ENCODE results near the gene GJB5.

GJB5 gene

GRCh38 chr1:34786521-34787325 lies 31.9 kb downstream of the GJB5 start:
- H3K27me3 ChIP-seq (ENCODE audit: insufficient read depth, low read length, poor library complexity, severe bottlenecking): no peaks in the 10 kb centered on the region
- TF ChIP-seq CTCF (conservative IDR thresholded peaks at IDR 0.05; ENCODE audit: low read length): peak; percentile 86
- no peak for TF ChIP-seq EZH2phosphoT487 (IDR thresholded peaks at IDR 0.05; ENCODE audit: borderline replicate concordance)
- no peak overlapping the region for H3K4me3 ChIP-seq (ENCODE audit: low read length, poor library complexity, severe bottlenecking)
- no peak overlapping the region for H3K4me2 ChIP-seq (ENCODE audit: low read depth, low read length, poor library complexity, severe bottlenecking)
- H3K9me2 ChIP-seq (replicated peaks; ENCODE audit: low read depth, low read length): no peaks in the 10 kb centered on the region
- no peaks in the 10 kb centered on the region for H3K9me3 ChIP-seq (ENCODE audit: insufficient read depth, low read depth, low read length)
- H3K36me3 ChIP-seq (ENCODE audit: insufficient read depth, low read length): no peaks in the 10 kb centered on the region
- H3K79me2 ChIP-seq (ENCODE audit: insufficient read depth, low read length): no peaks in the 10 kb centered on the region
- H4K20me1 ChIP-seq (ENCODE audit: insufficient read depth, low read length, poor library complexity, severe bottlenecking): no peaks in the 10 kb centered on the region
- no peak overlapping the region for H3K9ac ChIP-seq (ENCODE audit: low read depth, low read length, poor library complexity, severe bottlenecking)
- no peaks in the 10 kb centered on the region for H3K4me1 ChIP-seq (ENCODE audit: insufficient read depth, low read length, poor library complexity, severe bottlenecking)
- H3F3A ChIP-seq (ENCODE audit: low read depth): no peaks in the 10 kb centered on the region
- H2AFZ ChIP-seq (ENCODE audit: low read length): no peak overlapping the region

GRCh38 chr1:34787461-34788420 lies 32.9 kb downstream of the GJB5 start:
- Histone ChIP-seq H3K27me3 (ENCODE audit: insufficient read depth, low read length, poor library complexity, severe bottlenecking) (no peaks in the 10 kb centered on the region), H3K9me3 (ENCODE audit: insufficient read depth, low read depth, low read length) (no peaks in the 10 kb centered on the region), H3K4me2 (ENCODE audit: low read depth, low read length, poor library complexity, severe bottlenecking) (no peak overlapping the region), H2AFZ (ENCODE audit: low read length) (peak overlapping the region; percentile 39; the same call in 1 of the 2 replicates), H3K36me3 (ENCODE audit: insufficient read depth, low read length) (no peaks in the 10 kb centered on the region), H3K9me2 (replicated peaks; ENCODE audit: low read depth, low read length) (no peaks in the 10 kb centered on the region), H3K4me1 (ENCODE audit: insufficient read depth, low read length, poor library complexity, severe bottlenecking) (no peaks in the 10 kb centered on the region), H4K20me1 (ENCODE audit: insufficient read depth, low read length, poor library complexity, severe bottlenecking) (no peaks in the 10 kb centered on the region), H3F3A (ENCODE audit: low read depth) (no peaks in the 10 kb centered on the region), H3K9ac (ENCODE audit: low read depth, low read length, poor library complexity, severe bottlenecking) (no peak overlapping the region), H3K79me2 (ENCODE audit: insufficient read depth, low read length) (no peaks in the 10 kb centered on the region), H3K4me3 (ENCODE audit: low read length, poor library complexity, severe bottlenecking) (no peak overlapping the region)
- peak; percentile 56 for TF ChIP-seq CTCF (conservative IDR thresholded peaks at IDR 0.05; ENCODE audit: low read length)
- TF ChIP-seq EZH2phosphoT487 (IDR thresholded peaks at IDR 0.05; ENCODE audit: borderline replicate concordance): no peak

- H3K9me2 ChIP-seq (replicated peaks; ENCODE audit: low read depth, low read length): no peaks in the 10 kb centered on the region
- no peaks in the 10 kb centered on the region for H3K9me3 ChIP-seq (ENCODE audit: insufficient read depth, low read depth, low read length)
- no peak overlapping the region for H3K4me2 ChIP-seq (ENCODE audit: low read depth, low read length, poor library complexity, severe bottlenecking)
- no peak for TF ChIP-seq EZH2phosphoT487 (IDR thresholded peaks at IDR 0.05; ENCODE audit: borderline replicate concordance)
- TF ChIP-seq CTCF (conservative IDR thresholded peaks at IDR 0.05; ENCODE audit: low read length): no peak
- H3K79me2 ChIP-seq (ENCODE audit: insufficient read depth, low read length): no peaks in the 10 kb centered on the region
- no peak overlapping the region for H2AFZ ChIP-seq (ENCODE audit: low read length)
- H3K36me3 ChIP-seq (ENCODE audit: insufficient read depth, low read length): no peaks in the 10 kb centered on the region
- H3K27me3 ChIP-seq (ENCODE audit: insufficient read depth, low read length, poor library complexity, severe bottlenecking): no peaks in the 10 kb centered on the region
- H3K4me1 ChIP-seq (ENCODE audit: insufficient read depth, low read length, poor library complexity, severe bottlenecking): no peaks in the 10 kb centered on the region
- H3K4me3 ChIP-seq (ENCODE audit: low read length, poor library complexity, severe bottlenecking): no peak overlapping the region
- no peaks in the 10 kb centered on the region for H3F3A ChIP-seq (ENCODE audit: low read depth)
- no peak overlapping the region for H3K9ac ChIP-seq (ENCODE audit: low read depth, low read length, poor library complexity, severe bottlenecking)
- no peaks in the 10 kb centered on the region for H4K20me1 ChIP-seq (ENCODE audit: insufficient read depth, low read length, poor library complexity, severe bottlenecking)
Measured at GRCh38 chr1:34790985-34791384, 36.1 kb downstream of the GJB5 start.
